ENCODE data around the gene NOTO.
A peak's percentile ranks its signal among the peaks of the same experiment; 100 is the strongest.
"Not testable (repeated sequence)": the region's sequence is repeated elsewhere in the genome, so short reads cannot be mapped to it uniquely, and the experiment has no call there.

The NOTO gene

GRCh38 chr2:73202156-73203054 lies at the start of gene NOTO:
NOTO (plus strand) TSS chr2:73202574; CDS start chr2:73202667, 93 bp downstream.
- no peak for DNase-seq (ENCODE audit: low read depth in 2 of 2)

GRCh38 chr2:73156539-73157124 lies 45.7 kb upstream of the NOTO start:
- DNase-seq (ENCODE audit: low read depth in 2 of 2), result peak in 1 of 2 donors; percentile 27

- DNase-seq (ENCODE audit: low read depth in 2 of 2), result no peak
Measured at GRCh38 chr2:73162856-73163391, 39.5 kb upstream of the NOTO start.

GRCh38 chr2:73163483-73164367 lies 38.6 kb upstream of the NOTO start:
- DNase-seq (ENCODE audit: low read depth in 2 of 2), result peak in 1 of 2 donors; percentile 56

GRCh38 chr2:73165978-73166377 lies 36.4 kb upstream of the NOTO start:
- DNase-seq (ENCODE audit: low read depth in 2 of 2), result not testable (repeated sequence)

GRCh38 chr2:73166813-73167212 lies 35.6 kb upstream of the NOTO start:
- DNase-seq (ENCODE audit: low read depth in 2 of 2), result not testable (repeated sequence)

GRCh38 chr2:73168348-73168747 lies 34.0 kb upstream of the NOTO start:
- DNase-seq (ENCODE audit: low read depth in 2 of 2), result not testable (repeated sequence)

GRCh38 chr2:73170341-73170740 lies 32.0 kb upstream of the NOTO start:
- DNase-seq (ENCODE audit: low read depth in 2 of 2), result not testable (repeated sequence)

GRCh38 chr2:73172963-73173362 lies 29.4 kb upstream of the NOTO start:
- peak; percentile 64 to 66 for DNase-seq (ENCODE audit: low read depth in 2 of 2)

- DNase-seq (ENCODE audit: low read depth in 2 of 2), result no peak
Measured at GRCh38 chr2:73173781-73174180, 28.6 kb upstream of the NOTO start.

GRCh38 chr2:73174244-73174643 lies 28.1 kb upstream of the NOTO start:
- no peak for DNase-seq (ENCODE audit: low read depth in 2 of 2)

- DNase-seq (ENCODE audit: low read depth in 2 of 2), result no peak
Measured at GRCh38 chr2:73174941-73175662, 27.3 kb upstream of the NOTO start.

- DNase-seq (ENCODE audit: low read depth in 2 of 2), result peak; percentile 62 to 71
Measured at GRCh38 chr2:73175663-73176204, 26.6 kb upstream of the NOTO start.

- no peak for DNase-seq (ENCODE audit: low read depth in 2 of 2)
Measured at GRCh38 chr2:73176205-73176880, 26.0 kb upstream of the NOTO start.

- peak; percentile 77 to 86 for DNase-seq (ENCODE audit: low read depth in 2 of 2)
Measured at GRCh38 chr2:73176881-73177644, 25.3 kb upstream of the NOTO start.

GRCh38 chr2:73177645-73178255 lies 24.6 kb upstream of the NOTO start:
- no peak for DNase-seq (ENCODE audit: low read depth in 2 of 2)

GRCh38 chr2:73185965-73186364 lies 16.4 kb upstream of the NOTO start:
- no peak for DNase-seq (ENCODE audit: low read depth in 2 of 2)

GRCh38 chr2:73187549-73187948 lies 14.8 kb upstream of the NOTO start:
- no peak for DNase-seq (ENCODE audit: low read depth in 2 of 2)

GRCh38 chr2:73197579-73197978 lies 4.8 kb upstream of the NOTO start:
- no peak for DNase-seq (ENCODE audit: low read depth in 2 of 2)
